Spleen (tissue), 7 donors: ENCODE results near the gene VPS50.

ENCODE experiments used
- CTCF ChIP-seq, 11 experiments: fragments of 200-600 bp in 7 of 11; fragments of 450-650 bp in 4 of 11; sonication (generic) in 4 of 11; IDR thresholded peaks in 8 of 11; conservative IDR thresholded peaks in 3 of 11; 1 replicate in 7 of 11; 2 replicates in 4 of 11; pipeline versions ENCODE4 v1.4.0 to v1.8.0; 2016 to 2021; ENCODE audit warnings: antibody characterized with exemption in 11 of 11, inconsistent platforms in 4 of 11, mild to moderate bottlenecking in 1 of 11
- POLR2A ChIP-seq, 3 donors: fragments of 450-650 bp; IDR thresholded peaks; one replicate each; pipeline ENCODE4 v1.5.1; 2017; ENCODE audit warnings: antibody characterized with exemption in 3 of 3, mild to moderate bottlenecking in 1 of 3
- donor health status: DM: no; HTN: no; CAD: no; lungs with moderate emphysema.
- donor health status: DM: no; HTN: no; CAD: no.
- donor health status: DM: no; HTN: no; CAD: no.

GRCh38 chr7:93293229-93293628 lies 61.1 kb downstream of the VPS50 start:
- no peak for TF ChIP-seq CTCF (IDR thresholded peaks at IDR 0.05 in 8 of 11, conservative IDR thresholded peaks at IDR 0.05 in 3 of 11)
- no peak for TF ChIP-seq POLR2A (IDR thresholded peaks at IDR 0.05)
